Dermis blood vessel endothelial cell (primary cell): ENCODE data around the gene SH3TC1. TPM values are rescaled to one million over a fixed set of nuclear protein-coding genes. Genes with fewer than 3 reads are reported as not detected.

ENCODE experiments used
- total RNA-seq: library from RNA; depleted of rRNA; stranded (reverse); fragments of >200 nt; gene quantifications from 2 replicates; pipeline ENCODE4 v1.2.3, GENCODE V29; 2014

Gene SH3TC1
- total RNA-seq, 1 donor from 2014 or later: 217 TPM

Other genes with a start within 250 kb of the SH3TC1 start
- gene ABLIM2, start 40.5 kb upstream of the SH3TC1 start, total RNA-seq: 8.8 and 10.8 TPM in 2 replicates
- gene HTRA3, start 70.5 kb downstream of the SH3TC1 start, total RNA-seq: 3.0 and 3.6 TPM in 2 replicates
- gene ACOX3, start 241.4 kb downstream of the SH3TC1 start, total RNA-seq: 29.3 and 44.2 TPM in 2 replicates
- 14.9 and 23.0 TPM in 2 replicates for gene TRMT44, start 241.5 kb downstream of the SH3TC1 start, total RNA-seq